Activated CD4-positive, alpha-beta T cell treated with anti-CD3 and anti-CD28 coated beads, Interleukin-2, amount 50 U/mL, for 1 hour (primary cell): Measurements from ENCODE around the gene FLACC1.
"Not testable (repeated sequence)": the region's sequence is repeated elsewhere in the genome, so short reads cannot be mapped to it uniquely, and the experiment has no call there.

Source experiments
- DNase-seq: peaks from one replicate; pipeline ENCODE4 v3.0.0-alpha.2; 2020

The FLACC1 gene, protein sequence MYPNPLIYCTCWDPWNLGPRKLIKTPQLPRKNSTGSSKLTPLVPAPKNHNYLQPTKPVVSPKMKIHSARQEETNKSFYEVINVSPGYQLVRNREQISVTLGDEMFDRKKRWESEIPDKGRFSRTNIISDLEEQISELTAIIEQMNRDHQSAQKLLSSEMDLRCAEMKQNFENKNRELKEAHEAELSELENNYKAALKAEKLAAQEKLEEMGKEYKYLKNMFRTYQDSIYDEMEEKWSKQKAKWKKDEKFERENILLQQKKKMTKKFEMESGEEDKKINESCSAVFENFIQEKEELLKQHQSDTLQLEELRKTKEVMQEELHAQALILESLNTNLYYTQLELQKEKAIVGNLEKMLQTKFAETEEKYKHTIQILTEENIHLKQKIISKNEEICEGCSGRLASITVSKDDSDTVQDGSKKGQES

DNA sequence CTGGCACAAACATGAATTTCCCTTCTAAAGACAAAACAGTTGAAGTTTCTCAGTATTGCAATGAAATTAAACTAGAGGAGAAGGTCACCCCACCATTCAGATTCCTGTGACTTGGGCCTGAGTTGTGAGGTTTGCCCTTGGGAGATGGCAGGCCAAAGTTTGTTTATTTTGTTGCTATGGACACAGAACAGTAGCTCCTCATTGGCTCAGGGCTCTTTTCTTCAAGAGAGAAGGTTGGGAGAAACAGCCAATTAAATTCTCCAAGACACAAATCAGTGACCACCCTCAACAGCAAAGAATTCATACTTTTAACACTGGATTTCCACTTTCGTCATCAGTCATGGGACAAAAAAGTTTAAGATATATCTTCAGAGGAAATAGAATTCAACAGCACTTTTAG, at the start of gene FLACC1:
Gene FLACC1 (minus strand): TSS at position 125 of the 400 bp plus-strand sequence. CDS start 5,941 bp downstream, outside the sequence.
- no peak for DNase-seq

DNA sequence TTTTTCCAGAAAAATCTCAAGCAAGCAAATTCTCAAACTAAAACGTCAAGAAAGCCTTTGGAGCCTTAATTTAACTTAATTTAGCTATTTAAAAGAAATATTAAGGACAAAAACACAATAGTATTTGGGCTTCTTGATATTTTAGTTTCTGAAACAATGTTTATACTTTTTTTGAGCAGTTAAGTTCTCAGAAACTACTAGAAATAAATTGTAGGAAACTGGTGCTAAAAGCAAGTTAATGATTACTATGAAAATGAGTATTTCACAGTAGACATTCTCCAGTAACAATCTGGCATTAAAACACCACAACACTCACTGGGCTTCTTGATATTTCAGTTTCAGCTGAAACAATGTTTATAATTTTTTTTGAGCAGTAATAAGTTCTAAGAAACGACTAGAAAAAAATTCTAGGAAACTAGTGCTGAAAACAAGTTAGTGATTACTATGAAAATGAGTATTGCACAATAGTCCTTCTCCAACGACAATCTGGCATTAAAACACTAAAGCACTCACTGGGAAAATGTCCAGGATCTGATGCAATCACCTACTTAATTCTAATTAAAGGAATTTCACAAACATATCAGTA, 49.0 kb upstream of the FLACC1 start:
- DNase-seq = no peak

DNA sequence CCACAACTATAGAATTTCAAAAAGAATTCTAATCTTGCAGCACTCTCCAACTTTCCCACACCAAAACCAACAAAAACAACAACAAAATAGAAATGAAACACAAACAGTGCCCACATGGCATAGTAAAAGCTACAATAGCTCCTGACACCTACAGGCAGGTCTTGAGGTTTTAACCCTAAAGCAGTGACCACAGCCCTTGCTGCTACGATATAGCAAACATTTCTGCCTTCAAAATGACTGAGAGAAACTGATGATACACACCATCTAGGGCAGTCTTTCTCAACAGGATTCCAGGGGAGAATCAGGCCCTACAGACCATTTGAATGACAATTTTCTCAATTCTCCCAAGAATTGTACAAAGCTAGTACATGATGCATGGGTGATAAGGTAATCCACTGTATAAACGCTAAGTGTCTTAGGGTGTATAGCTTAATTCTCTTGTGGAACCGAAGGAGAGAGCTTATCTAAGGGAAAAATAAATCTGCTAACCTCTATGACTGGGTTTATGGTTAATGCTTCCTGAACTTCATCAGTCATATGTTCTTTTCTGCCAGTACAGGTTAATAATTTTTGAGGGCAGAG, 47.6 kb upstream of the FLACC1 start:
- no peak for DNase-seq

DNA sequence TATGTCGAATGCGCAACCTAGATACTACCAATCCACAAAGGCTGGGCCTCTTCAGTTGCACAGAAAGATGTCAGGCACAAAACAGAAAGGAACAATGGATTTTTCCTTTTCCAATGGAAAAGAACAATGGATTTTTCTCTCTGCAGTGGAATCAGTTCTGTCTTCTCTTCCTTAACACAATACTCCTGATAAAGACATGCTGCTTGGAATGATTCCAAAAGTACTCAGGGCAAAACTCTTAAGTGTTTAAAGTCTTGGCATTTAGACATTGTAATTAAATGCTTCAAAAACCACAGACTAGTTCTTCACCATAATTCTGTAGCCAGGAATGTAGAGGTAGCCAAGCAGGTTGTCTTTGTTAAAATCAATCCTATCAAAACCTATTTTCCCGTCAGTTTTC, 46.7 kb upstream of the FLACC1 start:
- no peak for DNase-seq

DNA sequence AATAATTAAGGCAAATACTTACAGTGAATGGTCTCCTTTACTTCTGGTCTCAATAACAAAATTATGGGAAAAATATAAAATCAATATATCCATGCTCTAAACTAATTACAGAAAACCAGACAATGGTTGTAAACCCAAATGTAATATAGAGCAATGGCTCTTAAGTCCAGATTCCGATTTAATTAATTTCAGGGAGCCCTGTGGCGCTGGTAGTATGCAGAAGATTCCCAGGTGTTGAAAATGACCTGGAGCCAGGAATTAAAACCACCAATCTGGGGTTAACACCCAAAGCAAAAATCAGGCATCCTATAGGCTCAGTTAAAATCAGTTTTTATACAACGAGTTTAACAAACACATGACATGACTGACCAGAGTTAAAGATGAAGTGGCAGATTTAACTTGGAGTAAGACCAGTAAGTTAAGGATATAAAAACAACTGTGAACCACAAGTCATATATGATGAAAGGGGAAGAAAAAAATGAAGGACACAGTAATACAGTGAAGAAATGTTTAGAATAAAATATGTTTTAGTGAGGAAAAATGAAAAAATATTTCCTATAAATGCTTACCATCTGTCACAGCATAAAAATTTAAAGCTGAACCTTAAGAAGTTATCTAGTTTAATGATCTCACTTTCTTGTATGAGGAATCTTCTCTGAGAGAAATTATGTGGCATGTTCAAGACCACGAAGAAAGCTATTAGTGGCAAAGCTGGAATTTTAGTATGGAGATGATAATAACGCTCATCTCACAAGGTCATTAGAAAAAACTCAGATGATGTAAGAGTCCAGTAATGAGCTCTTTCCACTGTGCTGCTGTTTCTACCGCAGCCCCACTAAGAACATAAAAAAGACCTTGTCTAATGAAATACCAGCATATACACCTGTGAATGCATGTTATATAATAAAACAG, 45.8 kb upstream of the FLACC1 start:
- no peak for DNase-seq

DNA sequence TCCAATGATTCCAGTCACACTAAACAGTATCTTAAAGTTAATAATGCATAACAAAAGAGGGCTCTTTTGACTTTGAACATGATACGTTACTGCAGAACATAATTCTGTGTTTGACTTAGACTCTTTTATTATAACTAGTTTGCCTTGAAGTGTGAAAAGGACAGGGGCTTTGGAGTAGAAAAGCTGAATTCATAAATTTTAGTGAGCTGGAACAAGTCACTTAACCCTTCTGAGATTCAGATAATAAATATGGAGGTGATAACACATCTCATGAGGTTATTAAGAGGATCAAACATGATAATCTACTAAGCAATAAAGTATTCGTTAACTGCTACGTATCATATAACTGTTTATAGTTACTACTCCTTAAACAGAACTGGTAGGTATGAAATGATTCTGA, 44.7 kb upstream of the FLACC1 start:
- no peak for DNase-seq

DNA sequence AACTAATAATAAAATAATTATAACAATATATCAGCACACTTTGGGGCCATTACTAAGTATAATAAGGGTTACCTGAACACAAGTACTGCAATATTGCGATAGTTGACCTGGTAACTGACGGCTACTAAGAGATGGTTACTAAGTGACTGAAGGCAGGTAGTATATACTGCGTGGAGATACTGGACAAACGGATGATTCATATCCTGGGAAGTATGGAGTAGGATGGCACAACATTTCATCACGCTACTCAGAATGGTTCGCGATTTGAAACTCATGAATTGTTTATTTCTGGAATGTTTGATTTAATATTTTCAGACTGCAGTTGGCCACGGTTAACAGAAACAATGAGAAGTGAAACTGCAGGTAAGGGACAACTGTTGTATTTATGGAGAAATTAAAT, 39.5 kb upstream of the FLACC1 start:
- no peak for DNase-seq

DNA sequence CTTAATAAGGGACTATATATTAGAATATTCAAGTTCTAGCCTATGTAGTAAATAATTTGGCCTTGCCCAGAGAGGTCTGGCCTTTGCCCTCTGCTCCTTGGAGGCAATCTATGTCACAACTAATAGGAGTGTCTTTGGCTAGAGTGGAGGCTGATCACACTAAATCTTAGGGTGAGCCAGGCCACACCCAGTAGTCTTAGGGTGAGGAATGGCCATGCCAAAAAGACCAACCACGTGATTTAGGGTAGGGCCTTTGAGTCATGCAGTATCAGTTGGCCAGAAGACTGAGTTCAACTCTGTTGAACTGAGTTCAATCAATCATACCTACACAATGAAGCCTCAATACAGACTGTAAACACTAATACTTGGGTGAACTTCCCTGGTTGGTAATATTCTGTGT, 26.0 kb upstream of the FLACC1 start:
- DNase-seq = no peak

DNA sequence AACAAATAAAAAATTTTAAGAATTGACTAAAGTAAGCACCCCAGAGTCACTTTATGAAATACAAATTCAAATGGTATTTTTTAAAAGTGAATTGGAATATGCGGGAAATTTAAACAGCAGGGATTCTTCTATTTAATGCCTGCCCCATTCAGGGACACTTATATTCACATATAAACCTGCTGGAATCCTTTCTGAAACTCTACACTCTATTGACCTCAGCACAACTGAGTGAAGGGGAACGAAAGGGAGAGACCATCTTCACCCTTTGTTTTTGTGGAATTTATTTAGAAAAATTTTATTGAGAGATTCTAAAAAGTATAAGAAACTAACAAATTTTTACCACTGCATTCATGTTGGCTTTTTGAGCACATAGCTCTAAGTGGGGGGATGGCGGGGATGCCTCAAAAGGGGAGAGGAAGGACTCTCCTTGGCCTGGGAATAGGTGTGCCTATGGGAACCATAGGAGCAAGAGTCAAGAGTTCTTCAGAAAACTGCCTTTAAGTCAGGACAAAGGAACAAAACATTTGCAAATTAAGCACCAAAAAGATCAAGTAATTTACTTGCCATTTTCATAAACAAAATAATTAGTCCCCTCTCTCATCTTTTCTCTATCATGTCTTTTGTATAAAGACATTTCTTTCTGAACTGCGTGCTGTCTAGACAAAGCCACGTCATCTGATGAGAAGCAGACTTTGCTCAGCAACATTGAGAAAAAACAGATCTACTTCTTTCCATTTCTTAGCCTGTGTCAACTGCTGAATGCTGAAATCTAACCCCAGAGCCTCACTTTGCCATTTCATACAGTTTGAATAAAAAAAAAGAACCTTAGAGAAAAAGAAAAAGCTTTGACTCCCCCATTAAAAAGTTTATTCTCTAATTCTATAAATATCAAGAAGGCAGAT, 21.6 kb upstream of the FLACC1 start:
- DNase-seq = no peak

DNA sequence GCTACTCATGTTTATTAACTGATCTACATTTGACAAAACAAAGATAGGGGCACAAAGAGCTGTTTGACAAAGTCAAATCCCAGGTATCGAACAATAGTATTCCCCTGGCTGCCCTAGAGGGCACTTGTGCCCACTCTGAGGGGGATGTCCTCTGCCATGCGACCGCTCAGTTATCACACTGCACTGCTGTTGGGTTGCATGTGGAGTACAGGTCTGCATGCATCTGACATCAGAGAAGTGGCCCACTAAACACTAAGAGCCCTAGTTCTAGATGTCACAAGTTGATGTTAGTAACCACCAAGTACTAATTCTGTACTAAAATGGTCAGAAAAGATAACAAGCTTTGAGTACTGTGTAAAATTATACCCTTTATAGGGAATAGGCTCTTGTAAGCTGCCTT, 20.1 kb upstream of the FLACC1 start:
- DNase-seq = no peak

DNA sequence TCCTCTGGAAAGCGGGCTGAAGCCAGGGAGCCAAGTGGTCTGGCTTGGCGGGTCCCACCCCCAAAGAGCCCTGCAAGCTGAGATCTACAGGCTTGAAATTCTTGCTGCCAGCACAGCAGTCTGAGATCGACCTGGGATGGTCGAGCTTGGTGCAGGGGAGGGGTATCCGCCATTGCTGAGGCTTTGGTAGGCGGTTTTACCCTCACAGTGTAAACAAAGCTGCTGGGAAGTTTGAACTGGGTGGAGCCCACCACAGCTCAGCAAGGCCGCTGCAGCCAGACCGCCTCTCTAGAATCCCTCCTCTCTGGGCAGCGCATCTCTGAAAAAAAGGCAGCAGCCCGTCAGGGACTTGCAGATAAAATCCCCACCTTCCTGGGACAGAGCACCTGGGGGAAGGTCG, 12.6 kb upstream of the FLACC1 start:
- DNase-seq = no peak

DNA sequence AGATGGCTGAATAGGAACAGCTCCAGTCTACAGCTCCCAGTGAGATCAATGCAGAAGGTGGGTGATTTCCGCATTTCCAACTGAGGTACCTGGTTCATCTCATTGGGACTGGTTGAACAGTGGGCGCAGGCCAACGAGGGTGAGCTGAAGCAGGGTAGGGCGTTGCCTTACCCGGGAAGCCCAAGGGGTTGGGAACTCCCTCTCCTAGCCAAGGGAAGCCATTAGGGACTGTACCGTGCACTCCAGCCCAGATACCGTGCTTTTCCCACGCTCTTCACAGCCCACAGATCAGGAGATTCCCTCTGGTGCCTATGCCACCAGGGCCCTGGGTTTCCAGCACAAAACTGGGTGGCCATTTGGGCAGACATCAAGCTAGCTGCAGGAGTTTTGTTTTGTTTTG, 12.2 kb upstream of the FLACC1 start:
- not testable (repeated sequence) for DNase-seq

DNA sequence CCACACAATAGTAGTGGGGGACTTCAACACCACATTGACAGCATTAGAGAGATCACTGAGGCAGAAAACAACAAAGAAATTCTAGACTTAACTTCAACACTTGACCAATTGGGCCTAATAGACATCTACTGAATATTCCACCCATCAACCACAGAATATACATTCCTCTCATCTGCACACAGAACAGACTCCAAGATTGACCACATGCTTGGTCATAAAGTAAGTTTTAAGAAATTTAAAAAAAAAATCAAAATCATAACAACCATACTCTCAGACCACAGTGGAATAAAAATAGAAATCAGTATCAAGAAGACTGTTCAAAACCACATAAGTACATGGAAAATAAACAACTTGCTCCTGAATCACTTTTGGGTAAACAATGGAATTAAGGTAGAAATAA, 9.0 kb upstream of the FLACC1 start:
- no peak for DNase-seq

DNA sequence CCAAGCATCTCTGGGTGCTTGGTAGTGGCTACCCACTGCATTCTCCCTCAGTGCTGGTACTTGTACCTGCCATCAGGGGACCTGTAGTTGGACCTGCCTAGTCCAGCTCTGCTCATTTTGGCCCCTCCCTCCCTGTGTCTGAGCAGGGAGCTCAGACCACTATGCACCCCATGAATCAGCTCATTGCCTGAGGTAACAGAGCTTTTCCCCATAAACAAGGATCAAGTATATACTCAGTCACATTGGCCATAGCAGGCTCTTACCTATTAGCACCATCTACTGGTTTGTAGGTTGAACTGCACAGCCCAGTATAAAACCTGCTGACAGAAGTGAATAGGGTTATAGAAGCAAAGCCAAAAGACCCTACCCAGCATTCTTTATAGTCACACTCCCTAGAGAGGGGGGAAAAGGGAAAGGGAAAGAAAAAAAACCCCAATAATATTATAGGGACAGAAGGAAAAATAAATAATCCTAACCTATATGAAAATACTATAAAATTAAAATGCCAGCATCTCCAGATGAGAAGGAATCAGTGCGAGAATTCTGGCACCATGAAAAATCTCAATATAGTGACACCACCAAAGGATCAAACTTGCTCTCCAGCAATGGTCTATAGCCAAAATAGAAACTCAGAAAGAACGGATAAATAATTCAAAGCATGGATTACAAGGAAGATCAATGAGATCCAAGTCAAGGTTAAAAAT, 6.9 kb upstream of the FLACC1 start:
- DNase-seq = no peak

DNA sequence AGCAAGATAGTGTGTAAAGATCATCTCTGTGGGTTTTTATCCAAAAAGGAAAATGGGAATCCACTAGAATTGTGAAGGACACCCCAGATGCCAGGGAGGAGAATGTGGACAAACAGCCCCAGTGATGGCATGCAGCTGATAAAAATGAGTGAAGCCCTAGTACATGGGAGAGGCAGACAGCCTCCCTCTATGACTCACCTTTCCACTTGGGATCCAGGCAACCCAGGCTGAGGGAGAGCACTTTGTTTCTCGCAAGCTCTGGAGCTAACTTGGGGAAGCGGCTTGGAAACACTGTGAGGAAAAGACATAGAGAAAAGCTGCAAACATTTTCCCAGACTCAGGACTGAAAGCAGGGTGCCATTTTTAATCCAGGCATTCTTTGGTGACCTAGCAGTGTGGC, 5.3 kb upstream of the FLACC1 start:
- no peak for DNase-seq

DNA sequence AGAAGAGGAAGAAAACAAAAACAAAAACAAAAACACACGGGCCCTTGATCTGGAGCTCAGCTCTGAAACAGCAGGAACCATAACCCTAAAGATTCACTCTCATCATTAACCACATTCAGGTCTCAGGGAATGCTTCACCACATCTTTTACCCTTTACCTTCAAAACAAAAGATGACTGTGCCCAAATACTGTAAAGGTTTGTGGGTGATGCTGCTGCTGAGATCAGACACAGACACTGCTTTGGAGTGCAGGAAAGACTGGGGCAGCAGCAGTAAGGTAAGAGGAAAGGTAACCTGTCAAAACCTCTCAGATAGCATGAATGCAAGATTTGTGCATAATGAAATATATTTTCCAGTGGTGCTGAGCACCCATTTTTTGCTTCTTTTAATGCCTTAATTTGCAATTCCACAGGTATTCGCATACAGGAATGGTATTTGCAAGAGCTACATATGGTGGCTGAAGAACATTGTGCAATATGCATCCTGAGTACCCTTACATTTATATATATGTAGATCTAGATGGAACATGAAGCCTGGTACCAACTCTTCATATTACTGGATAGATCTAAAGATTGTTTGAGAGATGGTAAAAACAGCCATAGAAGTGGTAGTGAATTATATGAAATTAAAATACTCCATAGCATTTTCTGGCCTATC, 4.1 kb upstream of the FLACC1 start:
- DNase-seq = no peak

DNA sequence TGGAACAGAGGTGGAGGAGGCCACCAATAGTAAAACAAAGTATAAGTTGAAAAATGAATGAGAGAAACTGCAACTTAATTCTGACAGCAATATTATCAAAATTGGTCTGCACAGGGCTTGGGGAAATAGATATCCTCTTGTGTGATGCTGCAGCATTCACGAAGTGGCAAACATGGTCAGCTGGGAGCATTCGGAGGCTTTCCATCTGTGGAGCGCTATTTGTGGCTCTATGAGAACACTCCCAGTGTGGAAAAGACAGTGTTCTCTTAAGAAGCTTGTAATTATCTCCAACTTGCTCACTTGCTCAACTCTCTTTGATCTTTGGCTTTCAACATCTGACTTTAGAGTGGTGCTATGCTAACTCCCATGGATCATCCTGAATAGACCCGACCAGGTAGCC, 3.1 kb upstream of the FLACC1 start:
- no peak for DNase-seq

DNA sequence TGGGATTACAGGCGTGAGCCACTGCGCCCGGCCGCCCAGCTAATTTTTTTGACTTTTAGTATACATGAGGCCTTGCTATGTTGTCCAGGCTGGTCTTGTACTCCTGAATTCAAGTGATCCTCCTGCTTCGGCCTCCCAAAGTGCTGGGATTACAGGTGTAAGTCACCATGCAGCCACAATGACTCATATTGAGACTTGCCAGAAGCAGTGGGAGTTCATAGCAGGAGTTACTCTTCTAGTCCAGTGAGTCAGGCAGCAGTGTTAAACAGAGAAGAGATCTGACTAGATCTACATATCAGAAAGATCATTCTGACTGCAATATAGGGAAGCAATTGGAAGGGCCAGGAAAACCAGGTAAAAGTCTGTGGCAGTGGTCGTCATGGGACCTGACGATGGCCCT, 1.5 kb upstream of the FLACC1 start:
- DNase-seq = no peak

DNA sequence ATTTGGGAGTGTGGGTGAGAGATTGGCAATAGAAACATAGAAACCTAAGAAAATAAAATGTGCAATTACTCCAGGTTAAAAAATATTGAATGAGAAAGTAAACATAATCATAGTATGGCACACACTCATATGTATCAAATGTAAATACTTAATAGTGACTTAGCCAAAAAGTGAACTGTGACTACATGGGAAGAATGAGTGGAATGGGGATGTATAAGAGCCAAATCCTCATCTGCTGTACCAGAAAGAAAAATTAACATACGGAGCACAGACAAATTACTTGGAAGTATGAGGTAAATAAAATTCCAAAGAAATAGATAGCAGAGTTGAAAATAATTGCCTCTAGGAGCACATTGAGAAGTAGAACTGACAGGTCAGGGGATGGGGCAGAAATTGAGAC, 4.0 kb downstream of the FLACC1 start:
- no peak for DNase-seq

DNA sequence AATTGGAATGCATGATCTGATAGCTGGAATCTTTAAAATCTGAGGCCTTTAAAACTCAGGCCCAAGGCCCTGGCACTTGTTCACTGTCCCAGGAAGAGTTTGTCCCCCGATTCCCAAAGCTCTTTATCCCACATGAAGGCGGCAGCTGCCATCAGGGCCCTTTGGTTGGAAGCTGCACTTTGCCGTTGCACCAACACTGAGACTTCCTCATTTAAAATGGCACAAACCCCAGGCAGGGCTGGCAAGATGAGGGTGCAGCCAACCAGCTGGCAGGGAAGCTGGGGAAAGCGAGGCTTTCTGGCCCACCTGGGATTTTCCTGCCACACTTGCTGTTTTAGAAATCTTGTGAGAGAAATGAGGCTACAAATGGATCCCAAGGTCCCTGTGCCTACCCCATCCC, 6.3 kb downstream of the FLACC1 start:
- no peak for DNase-seq

DNA sequence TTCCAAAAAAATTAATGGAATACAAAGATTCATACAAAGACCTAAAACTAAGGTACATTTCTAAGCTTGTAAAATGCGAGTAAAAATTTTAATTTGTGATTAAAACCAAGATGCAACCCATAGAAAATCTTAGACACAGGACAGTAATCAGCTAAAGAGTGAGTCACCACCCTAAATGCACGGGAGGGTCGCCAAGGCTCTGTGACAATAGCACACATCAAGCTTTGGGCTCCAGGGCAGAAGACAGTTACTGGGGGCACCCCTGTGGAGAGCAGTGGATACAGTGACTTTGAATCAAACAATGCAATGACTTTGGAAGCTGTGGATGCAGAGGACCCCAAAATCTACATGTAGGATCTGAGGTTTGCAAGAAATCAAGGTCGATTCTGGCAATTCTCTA, 7.5 kb downstream of the FLACC1 start:
- no peak for DNase-seq
